ENCODE data around the gene CISH.

Gene CISH

DNA sequence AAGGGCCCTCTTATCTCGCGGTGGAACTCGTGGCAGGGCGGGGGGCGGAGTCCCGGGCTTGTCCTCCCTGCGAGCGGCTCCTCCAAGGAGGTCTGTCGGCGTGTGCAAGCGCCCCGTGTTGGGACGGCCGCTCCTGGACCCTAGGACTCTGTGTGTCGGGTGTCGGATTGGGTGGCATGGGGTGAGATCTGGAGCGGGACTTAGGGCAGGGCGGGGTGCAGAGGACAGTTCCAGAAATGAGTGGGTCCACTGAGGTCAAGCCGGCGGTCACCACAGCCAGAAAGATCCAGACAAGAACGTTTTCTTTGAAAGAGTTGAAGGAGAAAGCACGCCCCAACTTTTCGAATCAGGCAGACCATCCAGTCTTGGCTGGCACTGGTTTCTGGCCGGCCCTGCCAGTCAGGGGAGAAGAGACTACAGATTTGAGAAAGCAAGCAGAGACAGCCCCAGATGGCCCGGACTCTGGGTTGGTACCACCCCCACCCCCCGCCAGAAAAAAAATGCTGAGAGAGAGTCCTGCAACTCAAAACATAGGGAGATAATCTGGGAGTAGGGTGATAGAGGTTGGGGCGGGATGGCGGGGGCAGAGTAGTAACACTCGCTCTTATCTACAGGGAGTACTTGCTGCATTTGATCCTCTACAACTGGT lies 784 bp upstream of the CISH start (continued):
- TF ChIP-seq TSHZ2 (CRISPR knock-in tag; IDR thresholded peaks at IDR 0.05) = no peak
- no peak for TF ChIP-seq GLIS3 (CRISPR knock-in tag; IDR thresholded peaks at IDR 0.05)
- TF ChIP-seq ZNF70 (CRISPR knock-in tag; IDR thresholded peaks at IDR 0.05) = no peak
- TF ChIP-seq BACH2 (CRISPR knock-in tag; IDR thresholded peaks at IDR 0.05; ENCODE audit: borderline replicate concordance) = no peak
- TF ChIP-seq ZFP3 (CRISPR knock-in tag; IDR thresholded peaks at IDR 0.05) = no peak

GRCh38 chr3:50610992-50611463 lies 546 bp downstream of the CISH start:
- no peak for ATAC-seq
- no peak for TF ChIP-seq OSR1 (CRISPR knock-in tag; IDR thresholded peaks at IDR 0.05)
- TF ChIP-seq CSRNP3 (CRISPR knock-in tag; IDR thresholded peaks at IDR 0.05) = no peak
- no peak for TF ChIP-seq BACH2 (CRISPR knock-in tag; IDR thresholded peaks at IDR 0.05; ENCODE audit: borderline replicate concordance)
- no peak for TF ChIP-seq ZNF565 (CRISPR knock-in tag; conservative IDR thresholded peaks at IDR 0.05; ENCODE audit: low read depth)
- TF ChIP-seq GLIS3 (CRISPR knock-in tag; IDR thresholded peaks at IDR 0.05) = no peak
- TF ChIP-seq ZNF8 (CRISPR knock-in tag; IDR thresholded peaks at IDR 0.05) = no peak
- TF ChIP-seq TSHZ2 (CRISPR knock-in tag; IDR thresholded peaks at IDR 0.05) = no peak
- TF ChIP-seq ZFP3 (CRISPR knock-in tag; IDR thresholded peaks at IDR 0.05) = no peak
- no peak for TF ChIP-seq TOX (CRISPR knock-in tag; IDR thresholded peaks at IDR 0.05; ENCODE audit: borderline replicate concordance)
- TF ChIP-seq TCF4 (CRISPR knock-in tag; IDR thresholded peaks at IDR 0.05; ENCODE audit: borderline replicate concordance) = no peak
- TF ChIP-seq PPARA (CRISPR knock-in tag; IDR thresholded peaks at IDR 0.05; ENCODE audit: borderline replicate concordance) = no peak

- TF ChIP-seq CSDC2 (CRISPR knock-in tag; IDR thresholded peaks at IDR 0.05) (no peak), POU6F1 (CRISPR knock-in tag; IDR thresholded peaks at IDR 0.05; ENCODE audit: borderline replicate concordance, low read depth) (no peak), ZFP30 (CRISPR knock-in tag; IDR thresholded peaks at IDR 0.05) (no peak), CSRNP3 (CRISPR knock-in tag; IDR thresholded peaks at IDR 0.05) (no peak), RARB (CRISPR knock-in tag; IDR thresholded peaks at IDR 0.05) (no peak), ESRRG (CRISPR knock-in tag; IDR thresholded peaks at IDR 0.05) (no peak), ISL1 (CRISPR knock-in tag; IDR thresholded peaks at IDR 0.05) (no peak), OSR1 (CRISPR knock-in tag; IDR thresholded peaks at IDR 0.05) (no peak), GLIS3 (CRISPR knock-in tag; IDR thresholded peaks at IDR 0.05) (no peak), ARNTL (CRISPR knock-in tag; IDR thresholded peaks at IDR 0.05; ENCODE audit: borderline replicate concordance, low read depth) (no peak)
- no peak for ATAC-seq
These were observed 1.2 kb downstream of the CISH start for GRCh38 chr3:50610181-50610971.
